WERI-Rb-1 (cell line): ENCODE measurements around the gene NR3C2.

Experiments
- DNase-seq: peaks from one replicate; pipeline ENCODE4 v3.0.0-alpha.2; 2020
- H3K27ac ChIP-seq: fragments of 250-450 bp; sonication (Bioruptor Pico); 2 replicates; pipeline ENCODE4 v1.5.1; 2020; ENCODE audit warnings: mild to moderate bottlenecking, moderate library complexity
- H3K27me3 ChIP-seq: fragments of 250-450 bp; sonication (Bioruptor Pico); 2 replicates; pipeline ENCODE4 v1.5.1; 2021; ENCODE audit warnings: mild to moderate bottlenecking, low read depth, moderate library complexity; ENCODE audit not compliant: insufficient read depth, severe bottlenecking
- H3K36me3 ChIP-seq: fragments of 250-450 bp; sonication (Bioruptor Pico); 2 replicates; pipeline ENCODE4 v1.5.1; 2020; ENCODE audit warnings: mild to moderate bottlenecking, moderate library complexity
- H3K4me3 ChIP-seq: 2 replicates; pipeline ENCODE4 v1.5.1; 2011; ENCODE audit warnings: low read depth, mild to moderate bottlenecking, control low read depth, low read length
- H3K9me3 ChIP-seq: fragments of 250-450 bp; sonication (Bioruptor Pico); 2 replicates; pipeline ENCODE4 v1.5.1; 2021; ENCODE audit warnings: mild to moderate bottlenecking, moderate library complexity; ENCODE audit not compliant: severe bottlenecking
- TF ChIP-seq, protein P1 (sequence below): IDR thresholded peaks from 2 replicates; pipeline ENCODE4 v1.5.1; 2011; ENCODE audit warnings: low read depth, mild to moderate bottlenecking, control low read depth, inconsistent platforms, low read length

Gene NR3C2

DNA sequence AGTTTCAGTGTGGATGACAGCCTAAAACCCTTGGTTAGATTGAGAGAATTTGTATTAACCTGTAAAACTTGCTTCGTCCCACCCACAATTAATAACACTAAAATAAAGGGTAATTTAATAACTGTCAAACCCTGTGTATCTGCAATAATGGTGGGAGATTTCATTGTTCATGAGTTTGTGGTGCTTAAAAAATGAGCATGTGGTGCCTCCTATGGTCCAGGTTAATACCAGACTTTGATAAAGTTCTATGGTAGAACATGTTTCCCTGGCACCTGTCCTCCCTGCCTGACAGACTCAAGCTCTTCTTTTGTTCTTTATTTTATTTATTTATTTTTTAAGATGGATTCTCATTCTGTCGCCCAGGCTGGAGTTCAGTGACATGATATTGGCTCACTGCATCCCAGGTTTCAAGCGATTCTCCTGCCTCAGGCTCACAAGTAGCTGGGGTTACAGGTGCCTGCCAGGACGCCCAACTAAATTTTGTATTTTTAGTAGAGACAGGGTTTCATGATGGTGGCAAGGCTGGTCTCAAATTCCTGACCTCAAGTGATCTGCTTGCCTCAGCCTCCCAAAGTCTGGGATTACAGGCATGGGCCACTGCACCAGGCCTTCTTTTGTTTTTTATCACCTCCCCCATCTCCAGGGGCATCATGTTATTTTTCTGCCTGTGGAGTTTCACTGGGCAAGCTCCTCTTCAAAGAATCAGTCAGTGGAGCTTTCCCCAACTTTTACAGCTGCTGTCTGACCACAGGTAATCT, 289.2 kb downstream of the NR3C2 start:
- Histone ChIP-seq H3K36me3 (no peaks in the 10 kb centered on the region), H3K27me3 (no peaks in the 10 kb centered on the region), H3K27ac (no peak overlapping the region), H3K4me3 (no peak overlapping the region), H3K9me3 (no peaks in the 10 kb centered on the region)
- DNase-seq: no peak
- TF ChIP-seq, protein P1, sequence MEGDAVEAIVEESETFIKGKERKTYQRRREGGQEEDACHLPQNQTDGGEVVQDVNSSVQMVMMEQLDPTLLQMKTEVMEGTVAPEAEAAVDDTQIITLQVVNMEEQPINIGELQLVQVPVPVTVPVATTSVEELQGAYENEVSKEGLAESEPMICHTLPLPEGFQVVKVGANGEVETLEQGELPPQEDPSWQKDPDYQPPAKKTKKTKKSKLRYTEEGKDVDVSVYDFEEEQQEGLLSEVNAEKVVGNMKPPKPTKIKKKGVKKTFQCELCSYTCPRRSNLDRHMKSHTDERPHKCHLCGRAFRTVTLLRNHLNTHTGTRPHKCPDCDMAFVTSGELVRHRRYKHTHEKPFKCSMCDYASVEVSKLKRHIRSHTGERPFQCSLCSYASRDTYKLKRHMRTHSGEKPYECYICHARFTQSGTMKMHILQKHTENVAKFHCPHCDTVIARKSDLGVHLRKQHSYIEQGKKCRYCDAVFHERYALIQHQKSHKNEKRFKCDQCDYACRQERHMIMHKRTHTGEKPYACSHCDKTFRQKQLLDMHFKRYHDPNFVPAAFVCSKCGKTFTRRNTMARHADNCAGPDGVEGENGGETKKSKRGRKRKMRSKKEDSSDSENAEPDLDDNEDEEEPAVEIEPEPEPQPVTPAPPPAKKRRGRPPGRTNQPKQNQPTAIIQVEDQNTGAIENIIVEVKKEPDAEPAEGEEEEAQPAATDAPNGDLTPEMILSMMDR: no peak

DNA sequence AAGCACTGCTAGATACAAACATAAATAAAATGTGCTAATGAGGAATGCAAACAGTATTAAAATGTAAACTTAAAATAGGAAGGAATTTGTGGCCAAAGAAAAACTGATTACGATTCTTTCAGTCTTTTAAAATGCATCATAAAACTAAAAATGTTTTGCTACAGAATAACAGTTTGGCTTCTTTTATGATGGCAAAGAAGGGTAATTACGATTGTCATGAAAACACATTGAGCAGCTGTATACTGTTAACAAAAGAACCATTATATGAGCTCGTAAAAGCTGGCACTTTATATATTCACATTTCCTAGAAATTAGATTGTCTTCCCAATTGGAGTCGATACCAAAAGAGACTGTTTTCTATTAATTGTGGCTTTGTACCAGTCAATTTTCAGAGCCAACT, 290.4 kb downstream of the NR3C2 start:
- H3K4me3 ChIP-seq: no peak overlapping the region
- no peaks in the 10 kb centered on the region for H3K36me3 ChIP-seq
- TF ChIP-seq, protein P1: no peak
- no peak for DNase-seq
- H3K27ac ChIP-seq: no peak overlapping the region
- no peaks in the 10 kb centered on the region for H3K27me3 ChIP-seq
- H3K9me3 ChIP-seq: no peaks in the 10 kb centered on the region

DNA sequence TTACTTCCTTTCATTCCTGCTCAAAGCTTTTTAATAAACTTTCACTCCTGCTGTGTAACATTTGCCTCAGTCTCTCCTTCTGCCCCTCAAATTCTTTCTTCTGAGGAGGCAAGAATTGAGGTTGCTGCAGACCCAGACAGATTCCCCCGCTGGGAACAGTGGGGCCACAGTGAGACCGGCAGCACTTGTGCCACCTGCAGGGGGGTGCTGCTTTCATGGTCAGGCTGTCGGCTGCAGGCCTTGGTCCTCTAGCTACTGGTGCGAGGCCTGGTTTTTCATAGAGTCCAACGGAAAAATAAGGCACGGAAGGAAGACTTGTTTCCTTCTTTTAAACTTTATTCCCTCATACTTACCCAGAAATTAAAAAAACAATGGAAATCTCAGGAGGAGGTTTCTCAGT, 296.7 kb downstream of the NR3C2 start:
- Histone ChIP-seq H3K4me3 (no peak overlapping the region), H3K27me3 (no peaks in the 10 kb centered on the region), H3K27ac (no peak overlapping the region), H3K9me3 (no peaks in the 10 kb centered on the region), H3K36me3 (no peaks in the 10 kb centered on the region)
- TF ChIP-seq, protein P1: no peak
- DNase-seq: no peak

DNA sequence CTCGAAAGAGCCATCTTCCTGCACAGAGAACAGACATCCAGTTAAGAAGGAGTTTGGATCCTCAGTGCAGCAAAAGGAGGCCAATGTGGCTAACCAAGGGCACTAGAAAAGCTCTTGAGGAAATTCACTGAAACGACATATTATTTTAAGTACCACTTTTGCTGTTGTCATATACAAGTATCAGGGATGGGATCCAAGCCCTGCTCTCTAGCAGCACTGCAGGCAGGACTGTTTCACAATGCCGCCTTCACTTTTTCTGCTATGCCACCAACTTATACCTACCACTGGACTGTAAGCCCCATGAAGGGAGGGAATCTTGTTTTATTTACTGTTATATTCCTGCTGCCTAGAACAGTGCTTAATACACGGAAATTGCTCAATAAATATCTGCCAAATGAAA, 299.0 kb downstream of the NR3C2 start:
- no peak for DNase-seq
- no peak overlapping the region for H3K4me3 ChIP-seq
- no peak overlapping the region for H3K27ac ChIP-seq
- no peaks in the 10 kb centered on the region for H3K27me3 ChIP-seq
- TF ChIP-seq, protein P1: no peak
- no peaks in the 10 kb centered on the region for H3K36me3 ChIP-seq
- no peaks in the 10 kb centered on the region for H3K9me3 ChIP-seq

DNA sequence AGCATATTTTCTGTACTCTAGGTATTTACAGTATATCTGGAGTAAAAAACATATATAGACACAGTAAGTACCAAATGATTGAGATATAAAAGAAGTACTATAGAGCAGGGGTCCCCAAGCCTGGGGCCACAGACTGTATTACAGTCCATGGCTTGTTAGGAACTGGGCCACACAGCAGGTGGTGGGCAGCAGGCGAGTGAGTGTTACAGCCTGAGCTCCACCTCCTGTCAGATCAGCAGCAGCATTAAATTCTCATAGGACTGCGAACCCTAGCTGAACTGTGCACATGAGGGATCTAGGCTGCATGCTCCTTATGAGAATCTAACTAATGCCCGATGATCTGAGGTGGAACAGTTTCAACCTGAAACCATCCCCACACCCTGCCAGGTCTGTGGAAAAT, 300.7 kb downstream of the NR3C2 start:
- Histone ChIP-seq H3K4me3 (no peak overlapping the region), H3K36me3 (no peaks in the 10 kb centered on the region), H3K27me3 (no peaks in the 10 kb centered on the region), H3K27ac (no peak overlapping the region), H3K9me3 (no peaks in the 10 kb centered on the region)
- TF ChIP-seq, protein P1: 0 out of 2 replicates have a peak, but pooled peaks have one; percentile 9
- DNase-seq: peak; percentile 74

DNA sequence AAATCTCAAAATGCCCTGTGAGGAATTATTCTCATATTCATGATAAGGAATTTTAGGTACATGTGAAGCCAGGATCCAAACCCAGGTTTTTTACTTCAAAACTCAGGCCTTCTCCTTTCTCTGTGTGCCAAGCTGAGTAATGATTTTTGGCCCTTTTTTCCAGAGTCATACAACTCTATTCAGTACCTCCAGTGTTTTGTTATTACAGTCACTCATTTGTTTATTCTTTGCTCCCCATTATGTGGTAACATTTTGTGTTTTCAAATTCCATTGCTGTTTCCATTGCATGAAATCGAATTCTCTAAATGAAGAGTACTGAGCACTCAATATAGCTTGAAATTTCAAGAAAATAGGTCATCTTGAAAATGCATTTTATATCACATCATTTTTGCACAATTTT, 315.4 kb downstream of the NR3C2 start:
- peaks cover 16% of the 10 kb centered on the region for H3K9me3 ChIP-seq
- DNase-seq: no peak
- no peaks in the 10 kb centered on the region for H3K36me3 ChIP-seq
- no peaks in the 10 kb centered on the region for H3K27me3 ChIP-seq
- H3K4me3 ChIP-seq: no peak overlapping the region
- TF ChIP-seq, protein P1: no peak
- H3K27ac ChIP-seq: no peak overlapping the region
